ENCODE measurements around the gene ATP5MC2. TPM values are rescaled to one million over a fixed set of nuclear protein-coding genes. Genes with fewer than 3 reads are reported as not detected.
"Not testable (repeated sequence)": the region's sequence is repeated elsewhere in the genome, so short reads cannot be mapped to it uniquely, and the experiment has no call there.

Gene ATP5MC2
- total RNA-seq, 1 experiment from 2014 or later: 322 TPM

GRCh38 chr12:53720946-53721345 is 45.1 kb upstream of the ATP5MC2 start:
- BruUV-seq (replicated peaks): no TSS peak
- Histone ChIP-seq H3F3A (ENCODE audit: low read length, unreplicated experiment) (no peaks in the 10 kb centered on the region), H4K20me1 (ENCODE audit: low read length) (no peaks in the 10 kb centered on the region), H3K36me3 (ENCODE audit: low read depth, low read length) (no peaks in the 10 kb centered on the region; the same call in 1 of the 2 replicates), H3K9ac (ENCODE audit: low read length) (no peak overlapping the region), H3K4me1 (ENCODE audit: insufficient read depth, low read length) (peaks cover 3% of the 10 kb centered on the region), H3K27ac (ENCODE audit: low read length) (no peak overlapping the region), H3K79me2 (ENCODE audit: low read length) (no peaks in the 10 kb centered on the region), H3K9me2 (replicated peaks; ENCODE audit: low read length) (no peaks in the 10 kb centered on the region), H3K9me3 (ENCODE audit: low read length) (no peaks in the 10 kb centered on the region), H2AFZ (ENCODE audit: low read length) (no peak overlapping the region), H3K4me3 (ENCODE audit: low read length) (no peak overlapping the region), H3K4me2 (ENCODE audit: low read length) (no peak overlapping the region), H3K27me3 (ENCODE audit: low read length) (no peaks in the 10 kb centered on the region)
- ChIA-PET POLR2A (ENCODE audit: unreplicated experiment) (no interaction called here), CTCF (interaction anchor here (0.6 to 0.8 kb wide), 2 partner anchors 22 to 238 kb away, joined by 3 to 7 read pairs; no protein-coding TSS in a partner anchor)
- TF ChIP-seq CTCF (conservative IDR thresholded peaks at IDR 0.05; ENCODE audit: low read depth, low read length): no peak
- no peak for TF ChIP-seq EZH2 (IDR thresholded peaks at IDR 0.05; ENCODE audit: low read length, unreplicated experiment)
- TF ChIP-seq EZH2phosphoT487 (IDR thresholded peaks at IDR 0.05; ENCODE audit: borderline replicate concordance, low read length): no peak
- DNase-seq (no peak), ATAC-seq (no peak)
- intact Hi-C loops (cut with micrococcal nuclease): no loop called here

GRCh38 chr12:53719649-53720048 is 43.8 kb upstream of the ATP5MC2 start:
- Histone ChIP-seq H3K9me2 (replicated peaks; ENCODE audit: low read length) (no peaks in the 10 kb centered on the region), H4K20me1 (ENCODE audit: low read length) (no peaks in the 10 kb centered on the region), H3K9me3 (ENCODE audit: low read length) (no peaks in the 10 kb centered on the region), H3F3A (ENCODE audit: low read length, unreplicated experiment) (no peaks in the 10 kb centered on the region), H3K79me2 (ENCODE audit: low read length) (no peaks in the 10 kb centered on the region), H3K4me3 (ENCODE audit: low read length) (no peak overlapping the region), H3K27ac (ENCODE audit: low read length) (no peak overlapping the region), H3K4me2 (ENCODE audit: low read length) (no peak overlapping the region), H2AFZ (ENCODE audit: low read length) (no peak overlapping the region), H3K27me3 (ENCODE audit: low read length) (no peaks in the 10 kb centered on the region), H3K36me3 (ENCODE audit: low read depth, low read length) (no peaks in the 10 kb centered on the region; the same call in 1 of the 2 replicates), H3K4me1 (ENCODE audit: insufficient read depth, low read length) (no peaks in the 10 kb centered on the region), H3K9ac (ENCODE audit: low read length) (no peak overlapping the region)
- ATAC-seq (peak; percentile 33; the same call in 1 of the 2 replicates), DNase-seq (no peak)
- intact Hi-C loops (cut with micrococcal nuclease): no loop called here
- no TSS peak for BruUV-seq (replicated peaks)
- ChIA-PET CTCF (interaction anchor here (0.6 kb wide), 1 partner anchor 39 kb away, joined by 5 read pairs; no protein-coding TSS in a partner anchor), POLR2A (ENCODE audit: unreplicated experiment) (no interaction called here)
- no peak for TF ChIP-seq CTCF (conservative IDR thresholded peaks at IDR 0.05; ENCODE audit: low read depth, low read length)
- no peak for TF ChIP-seq EZH2phosphoT487 (IDR thresholded peaks at IDR 0.05; ENCODE audit: borderline replicate concordance, low read length)
- no peak for TF ChIP-seq EZH2 (IDR thresholded peaks at IDR 0.05; ENCODE audit: low read length, unreplicated experiment)

- H3K79me2 ChIP-seq (ENCODE audit: low read length); H2AFZ ChIP-seq (ENCODE audit: low read length); H4K20me1 ChIP-seq (ENCODE audit: low read length); DNase-seq; POLR2A ChIA-PET (ENCODE audit: unreplicated experiment); H3K4me3 ChIP-seq (ENCODE audit: low read length); H3K36me3 ChIP-seq (ENCODE audit: low read depth, low read length); intact Hi-C loops (cut with micrococcal nuclease); H3K27me3 ChIP-seq (ENCODE audit: low read length); H3K27ac ChIP-seq (ENCODE audit: low read length); BruUV-seq (replicated peaks); H3F3A ChIP-seq (ENCODE audit: low read length, unreplicated experiment); H3K9ac ChIP-seq (ENCODE audit: low read length); H3K4me1 ChIP-seq (ENCODE audit: insufficient read depth, low read length); H3K9me3 ChIP-seq (ENCODE audit: low read length); H3K4me2 ChIP-seq (ENCODE audit: low read length); H3K9me2 ChIP-seq (replicated peaks; ENCODE audit: low read length); ATAC-seq: not testable (repeated sequence)
- CTCF ChIA-PET: interaction anchor here (0.6 kb wide), 1 partner anchor 19 kb away, joined by 3 read pairs; no protein-coding TSS in a partner anchor
These were observed 42.7 kb upstream of the ATP5MC2 start for GRCh38 chr12:53718567-53718966.
